ENCODE measurements around the gene CCNY.
"Not testable (repeated sequence)": the region's sequence is repeated elsewhere in the genome, so short reads cannot be mapped to it uniquely, and the experiment has no call there.

DNA sequence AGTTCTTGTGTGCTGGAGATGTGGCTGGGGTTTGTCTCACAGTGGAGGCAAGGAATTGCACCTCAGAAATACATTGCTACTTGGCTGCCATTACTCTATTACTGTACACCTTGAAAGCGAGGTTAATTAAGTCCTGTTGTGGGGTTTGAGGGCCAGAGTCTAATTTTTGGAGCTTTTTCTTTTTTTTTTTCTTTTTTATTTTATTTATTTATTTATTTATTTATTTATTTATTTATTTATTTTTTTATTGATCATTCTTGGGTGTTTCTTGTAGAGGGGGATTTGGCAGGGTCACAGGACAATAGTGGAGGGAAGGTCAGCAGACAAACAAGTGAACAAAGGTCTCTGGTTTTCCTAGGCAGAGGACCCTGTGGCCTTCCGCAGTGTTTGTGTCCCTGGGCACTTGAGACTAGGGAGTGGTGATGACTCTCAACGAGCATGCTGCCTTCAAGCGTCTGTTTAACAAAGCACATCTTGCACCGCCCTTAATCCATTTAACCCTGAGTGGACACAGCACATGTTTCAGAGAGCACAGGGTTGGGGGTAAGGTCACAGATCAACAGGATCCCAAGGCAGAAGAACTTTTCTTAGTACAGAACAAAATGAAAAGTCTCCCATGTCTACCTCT lies 69.8 kb downstream of the CCNY start:
- TF ChIP-seq, protein P1, sequence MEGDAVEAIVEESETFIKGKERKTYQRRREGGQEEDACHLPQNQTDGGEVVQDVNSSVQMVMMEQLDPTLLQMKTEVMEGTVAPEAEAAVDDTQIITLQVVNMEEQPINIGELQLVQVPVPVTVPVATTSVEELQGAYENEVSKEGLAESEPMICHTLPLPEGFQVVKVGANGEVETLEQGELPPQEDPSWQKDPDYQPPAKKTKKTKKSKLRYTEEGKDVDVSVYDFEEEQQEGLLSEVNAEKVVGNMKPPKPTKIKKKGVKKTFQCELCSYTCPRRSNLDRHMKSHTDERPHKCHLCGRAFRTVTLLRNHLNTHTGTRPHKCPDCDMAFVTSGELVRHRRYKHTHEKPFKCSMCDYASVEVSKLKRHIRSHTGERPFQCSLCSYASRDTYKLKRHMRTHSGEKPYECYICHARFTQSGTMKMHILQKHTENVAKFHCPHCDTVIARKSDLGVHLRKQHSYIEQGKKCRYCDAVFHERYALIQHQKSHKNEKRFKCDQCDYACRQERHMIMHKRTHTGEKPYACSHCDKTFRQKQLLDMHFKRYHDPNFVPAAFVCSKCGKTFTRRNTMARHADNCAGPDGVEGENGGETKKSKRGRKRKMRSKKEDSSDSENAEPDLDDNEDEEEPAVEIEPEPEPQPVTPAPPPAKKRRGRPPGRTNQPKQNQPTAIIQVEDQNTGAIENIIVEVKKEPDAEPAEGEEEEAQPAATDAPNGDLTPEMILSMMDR (IDR thresholded peaks at IDR 0.05), result not testable (repeated sequence)
- TF ChIP-seq POLR2A (IDR thresholded peaks at IDR 0.05), result not testable (repeated sequence)
